HG03045 (cell line): Measurements from ENCODE around the gene SEZ6L.

Experiments
- ATAC-seq: cut with Tn5 transposase; IDR thresholded peaks from one replicate; pipeline ENCODE4 v1.9.1; 2021; ENCODE audit warnings: mild to moderate bottlenecking, moderate library complexity; ENCODE audit not compliant: unreplicated experiment

SEZ6L gene

GRCh38 chr22:26291940-26292666, 122.8 kb downstream of the SEZ6L start:
- no peak for ATAC-seq

GRCh38 chr22:26292667-26292995, 123.4 kb downstream of the SEZ6L start:
- ATAC-seq: no peak

GRCh38 chr22:26295563-26296126, 126.4 kb downstream of the SEZ6L start:
- no peak for ATAC-seq

- no peak for ATAC-seq
Observed at GRCh38 chr22:26298605-26299310, 129.5 kb downstream of the SEZ6L start.

GRCh38 chr22:26302726-26303125, 133.5 kb downstream of the SEZ6L start:
- ATAC-seq: no peak

GRCh38 chr22:26303475-26303874, 134.2 kb downstream of the SEZ6L start:
- no peak for ATAC-seq

- ATAC-seq: no peak
Observed at GRCh38 chr22:26304730-26305129, 135.5 kb downstream of the SEZ6L start.

- no peak for ATAC-seq
Observed at GRCh38 chr22:26308467-26308866, 139.2 kb downstream of the SEZ6L start.

- ATAC-seq: no peak
Observed at GRCh38 chr22:26310616-26311015, 141.4 kb downstream of the SEZ6L start.

GRCh38 chr22:26313291-26313690, 144.0 kb downstream of the SEZ6L start:
- ATAC-seq: no peak

- ATAC-seq: no peak
Observed at GRCh38 chr22:26314171-26314570, 144.9 kb downstream of the SEZ6L start.

GRCh38 chr22:26314656-26315055, 145.4 kb downstream of the SEZ6L start:
- ATAC-seq: no peak

- ATAC-seq: no peak
Observed at GRCh38 chr22:26316732-26317285, 147.5 kb downstream of the SEZ6L start.

GRCh38 chr22:26318975-26319374, 149.7 kb downstream of the SEZ6L start:
- ATAC-seq: no peak

- no peak for ATAC-seq
Observed at GRCh38 chr22:26320447-26320846, 151.2 kb downstream of the SEZ6L start.

GRCh38 chr22:26321469-26321913, 152.2 kb downstream of the SEZ6L start:
- no peak for ATAC-seq

GRCh38 chr22:26322179-26322905, 153.1 kb downstream of the SEZ6L start:
- ATAC-seq: no peak

GRCh38 chr22:26323013-26323412, 153.8 kb downstream of the SEZ6L start:
- no peak for ATAC-seq

- ATAC-seq: no peak
Observed at GRCh38 chr22:26324150-26324549, 154.9 kb downstream of the SEZ6L start.

- no peak for ATAC-seq
Observed at GRCh38 chr22:26325641-26326040, 156.4 kb downstream of the SEZ6L start.

GRCh38 chr22:26326803-26327202, 157.5 kb downstream of the SEZ6L start:
- ATAC-seq: no peak
